Osteocyte (in vitro differentiated cells): ENCODE data around the gene ZNF408. TPM values are rescaled to one million over a fixed set of nuclear protein-coding genes. Genes with fewer than 3 reads are reported as not detected.
"Not testable (repeated sequence)": the region's sequence is repeated elsewhere in the genome, so short reads cannot be mapped to it uniquely, and the experiment has no call there.

Source experiments
- DNase-seq: peaks from one replicate; pipeline ENCODE4 v3.0.0; 2021; ENCODE audit warnings: mixed read lengths; ENCODE audit not compliant: unreplicated experiment; ENCODE audit errors: extremely low spot score
- H3K27ac Mint-ChIP-seq: one replicate; pipeline ENCODE4 v1.8.0; 2021; ENCODE audit warnings: mild to moderate bottlenecking, mixed read lengths; ENCODE audit not compliant: unreplicated experiment
- H3K27me3 Mint-ChIP-seq: one replicate; pipeline ENCODE4 v1.8.0; 2021; ENCODE audit warnings: mixed read lengths; ENCODE audit not compliant: unreplicated experiment
- H3K36me3 Mint-ChIP-seq: one replicate; pipeline ENCODE4 v1.8.0; 2021; ENCODE audit warnings: mixed read lengths; ENCODE audit not compliant: unreplicated experiment
- H3K4me1 Mint-ChIP-seq: one replicate; pipeline ENCODE4 v1.8.0; 2021; ENCODE audit warnings: mixed read lengths; ENCODE audit not compliant: unreplicated experiment
- H3K4me3 Mint-ChIP-seq: one replicate; pipeline ENCODE4 v1.8.0; 2021; ENCODE audit warnings: mild to moderate bottlenecking, moderate library complexity, mixed read lengths; ENCODE audit not compliant: unreplicated experiment
- H3K9me3 Mint-ChIP-seq: one replicate; pipeline ENCODE4 v1.8.0; 2021; ENCODE audit warnings: mixed read lengths; ENCODE audit not compliant: unreplicated experiment
- CTCF ChIP-seq: fragments of 200-600 bp; sonication (generic); IDR thresholded peaks from 2 replicates; pipeline ENCODE4 v1.5.0; 2021; ENCODE audit warnings: antibody characterized with exemption, mild to moderate bottlenecking, moderate library complexity
- total RNA-seq: library from RNA; stranded (reverse); gene quantifications from 2 replicates; pipeline ENCODE4 v1.2.1, GENCODE V29; 2021

ZNF408 gene
- total RNA-seq, 1 donor from 2014 or later, result 11.2 TPM

- no peak for TF ChIP-seq CTCF
- Mint-ChIP-seq H3K4me3 (no peak overlapping the region), H3K27ac (no peak overlapping the region)
These were observed 4.3 kb downstream of the ZNF408 start for GRCh38 chr11:46705070-46705688.

GRCh38 chr11:46706886-46707285, 6.1 kb downstream of the ZNF408 start:
- H3K36me3 Mint-ChIP-seq, result peaks cover 19% of the 10 kb centered on the region
- no peak overlapping the region for H3K27ac Mint-ChIP-seq
- H3K4me1 Mint-ChIP-seq, result peaks cover 17% of the 10 kb centered on the region
- H3K4me3 Mint-ChIP-seq, result no peak overlapping the region
- H3K27me3 Mint-ChIP-seq, result no peaks in the 10 kb centered on the region
- TF ChIP-seq CTCF, result no peak
- no peak for DNase-seq
- H3K9me3 Mint-ChIP-seq, result no peaks in the 10 kb centered on the region

More at GRCh38 chr11:46705070-46705688, 4.3 kb downstream of the ZNF408 start:
- peaks cover 18% of the 10 kb centered on the region for H3K4me1 Mint-ChIP-seq
- no peaks in the 10 kb centered on the region for H3K9me3 Mint-ChIP-seq
- peaks cover 19% of the 10 kb centered on the region for H3K36me3 Mint-ChIP-seq
- no peak for DNase-seq
- H3K27me3 Mint-ChIP-seq, result no peaks in the 10 kb centered on the region

GRCh38 chr11:46709351-46709750, 8.5 kb downstream of the ZNF408 start:
- H3K4me3 Mint-ChIP-seq, H3K27me3 Mint-ChIP-seq, H3K9me3 Mint-ChIP-seq, DNase-seq, H3K36me3 Mint-ChIP-seq: not testable (repeated sequence)
- Mint-ChIP-seq H3K27ac (peak overlapping the region; percentile 7), H3K4me1 (peaks cover 13% of the 10 kb centered on the region)

GRCh38 chr11:46710821-46711269, 10.0 kb downstream of the ZNF408 start:
- TF ChIP-seq CTCF, result no peak
- DNase-seq, result no peak
- peak overlapping the region; percentile 92 for H3K27ac Mint-ChIP-seq
- peaks cover 7% of the 10 kb centered on the region for H3K36me3 Mint-ChIP-seq
- H3K27me3 Mint-ChIP-seq, result no peaks in the 10 kb centered on the region
- H3K9me3 Mint-ChIP-seq, result no peaks in the 10 kb centered on the region
- peaks cover 24% of the 10 kb centered on the region for H3K4me1 Mint-ChIP-seq
- no peak overlapping the region for H3K4me3 Mint-ChIP-seq

GRCh38 chr11:46711303-46711702, 10.5 kb downstream of the ZNF408 start:
- H3K4me3 Mint-ChIP-seq, result no peak overlapping the region
- H3K4me1 Mint-ChIP-seq, result peaks cover 24% of the 10 kb centered on the region
- H3K27me3 Mint-ChIP-seq, result no peaks in the 10 kb centered on the region
- no peak for TF ChIP-seq CTCF
- peaks cover 7% of the 10 kb centered on the region for H3K36me3 Mint-ChIP-seq
- H3K27ac Mint-ChIP-seq, result peak overlapping the region; percentile 92
- H3K9me3 Mint-ChIP-seq, result no peaks in the 10 kb centered on the region
- DNase-seq, result no peak
